ENCODE results near the gene NPAS2.

DNA sequence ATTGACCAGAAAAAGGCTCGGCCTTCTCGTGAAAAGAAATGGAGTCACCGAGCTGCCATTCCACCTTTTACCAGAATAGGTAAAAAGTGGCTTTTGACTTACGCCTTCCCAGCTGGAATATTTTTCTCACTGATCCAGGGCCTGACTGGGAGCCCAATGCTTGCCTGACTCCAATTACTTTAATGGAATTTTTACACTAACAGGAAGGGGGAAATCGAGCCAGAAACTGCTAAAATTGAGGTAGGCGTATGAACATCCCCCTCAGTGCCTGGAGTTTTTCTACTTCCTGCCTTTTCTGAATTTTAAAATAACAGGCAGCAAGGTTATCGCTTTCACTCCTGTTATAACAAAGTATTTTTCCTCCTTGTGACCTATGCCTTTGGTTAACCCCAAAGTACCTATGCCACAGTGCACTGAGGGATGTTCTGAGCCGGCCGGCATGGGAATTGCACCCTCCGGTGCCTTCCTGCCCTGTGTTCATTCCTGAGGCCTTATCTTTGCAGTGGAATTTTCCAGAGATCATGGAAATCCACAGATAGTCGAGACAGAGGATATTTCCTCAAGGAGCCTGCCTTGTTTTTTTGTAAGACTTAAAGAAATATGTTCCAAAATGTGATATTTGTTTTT is 163.9 kb downstream of the NPAS2 start:
- TF ChIP-seq CTCF (IDR thresholded peaks at IDR 0.05; ENCODE audit: low read length) = no peak
- TF ChIP-seq EZH2 (optimal IDR thresholded peaks at IDR 0.05; ENCODE audit: low read depth, low read length) = no peak
- TF ChIP-seq EZH2phosphoT487 (IDR thresholded peaks at IDR 0.05; ENCODE audit: low read length) = no peak

Data from MM.1S (cell line).